ENCODE results near the gene MRAP. TPM values are rescaled to one million over a fixed set of nuclear protein-coding genes. Genes with fewer than 3 reads are reported as not detected.
"Not testable (repeated sequence)": the region's sequence is repeated elsewhere in the genome, so short reads cannot be mapped to it uniquely, and the experiment has no call there.

Gene MRAP
- polyA plus RNA-seq, 5 donors = 0.21 to 0.34 TPM; not detected in 3

DNA sequence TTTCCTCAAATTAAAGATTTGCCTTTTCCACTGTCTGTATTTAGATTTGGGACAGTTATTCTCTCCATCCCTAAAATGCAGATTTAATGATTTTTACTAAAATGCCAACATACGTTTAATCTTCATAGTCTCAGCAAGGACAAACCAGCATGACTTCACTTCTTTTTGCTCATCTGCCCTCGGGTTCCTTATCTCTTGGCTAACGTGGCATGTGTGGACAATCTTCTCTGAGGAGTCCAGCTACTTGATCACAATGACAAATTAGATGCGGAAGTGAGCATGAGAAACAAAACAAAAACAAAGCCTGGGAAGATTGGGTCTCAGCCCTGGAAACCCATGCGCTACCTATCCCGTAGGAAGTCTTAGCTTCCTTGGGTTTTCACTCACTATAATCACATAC is 1.0 kb downstream of the MRAP start:
- DNase-seq = no peak

DNA sequence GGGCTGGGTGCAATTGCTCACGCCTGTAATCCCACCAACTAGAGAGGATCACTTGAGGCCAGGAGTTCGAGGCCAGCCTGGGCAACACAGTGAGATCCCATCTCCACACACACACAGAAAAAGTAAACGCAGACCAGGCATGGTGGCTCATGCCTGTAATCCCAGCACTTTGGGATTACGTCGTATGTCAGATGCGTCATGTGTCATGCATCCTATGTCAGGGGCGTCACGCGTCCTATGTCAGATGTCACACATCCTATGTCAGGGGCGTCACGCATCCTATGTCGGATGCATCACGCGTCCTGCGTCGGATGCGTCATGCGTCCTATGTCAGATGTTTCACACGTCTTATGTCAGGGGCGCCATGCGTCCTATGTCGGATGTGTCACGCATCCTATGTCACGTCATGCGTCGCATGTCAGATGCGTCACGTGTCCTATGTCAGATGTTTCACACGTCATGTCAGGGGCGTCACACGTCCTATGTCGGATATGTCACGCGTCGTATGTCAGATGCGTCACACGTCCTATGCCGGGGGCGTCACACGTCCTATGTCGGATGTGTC is 1.5 kb downstream of the MRAP start:
- no peak for DNase-seq

DNA sequence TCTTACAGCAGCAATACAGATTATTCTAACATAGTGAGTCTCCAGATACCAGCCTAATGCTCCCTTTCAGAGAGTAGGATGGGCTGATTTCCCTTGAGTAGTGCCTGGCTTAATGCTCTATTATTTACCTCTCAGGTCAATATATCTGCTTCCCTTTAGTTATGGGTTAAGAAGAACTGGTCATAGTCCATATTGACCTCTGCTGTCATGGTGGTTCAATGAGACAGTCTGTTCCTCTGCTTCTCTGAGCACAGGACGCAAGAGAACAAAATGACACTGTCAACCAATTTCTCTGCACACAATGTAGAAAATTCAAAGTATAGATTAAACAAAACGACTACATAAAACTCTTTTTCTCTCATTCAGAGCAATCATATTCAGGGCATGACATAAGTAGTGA is 2.9 kb downstream of the MRAP start:
- no peak for DNase-seq

DNA sequence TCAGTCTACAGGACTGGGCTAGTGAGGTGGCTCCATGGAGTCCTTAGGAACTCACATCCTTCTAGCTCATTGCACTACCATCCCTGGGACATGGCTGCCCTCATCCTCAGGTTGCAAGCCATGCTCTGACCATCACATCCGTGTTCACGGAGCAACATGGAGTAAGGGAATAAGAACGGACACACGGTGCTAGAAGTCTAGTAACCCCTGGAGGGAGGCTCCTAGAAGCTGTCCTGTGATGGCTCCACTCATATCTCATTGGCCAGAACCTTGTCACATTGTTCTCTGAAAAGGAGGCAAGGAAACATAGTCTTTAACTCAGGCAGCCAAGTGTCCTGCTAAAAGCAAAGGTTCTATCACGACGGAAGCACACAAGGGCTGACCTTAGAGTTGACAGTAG is 3.9 kb downstream of the MRAP start:
- no peak for DNase-seq

DNA sequence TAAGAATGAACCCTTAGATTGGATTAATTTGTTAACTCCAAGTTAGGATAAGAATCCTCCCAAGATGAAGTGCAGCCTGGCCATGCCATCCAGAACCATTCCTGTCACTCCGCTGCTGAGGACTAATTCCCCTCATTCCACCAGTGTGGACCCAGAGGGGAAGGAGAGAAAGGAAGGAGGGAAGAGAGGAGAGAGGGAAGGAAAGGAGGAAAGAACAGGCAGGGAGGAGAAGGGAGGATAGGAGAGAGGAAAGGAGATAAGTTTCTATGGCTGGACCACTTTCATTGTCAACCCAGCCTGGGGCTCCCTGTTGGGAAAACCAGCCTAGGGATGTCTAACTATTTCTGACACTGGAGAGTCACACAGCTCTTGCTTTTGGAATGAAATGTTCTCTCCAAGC is 4.7 kb downstream of the MRAP start:
- DNase-seq = no peak

DNA sequence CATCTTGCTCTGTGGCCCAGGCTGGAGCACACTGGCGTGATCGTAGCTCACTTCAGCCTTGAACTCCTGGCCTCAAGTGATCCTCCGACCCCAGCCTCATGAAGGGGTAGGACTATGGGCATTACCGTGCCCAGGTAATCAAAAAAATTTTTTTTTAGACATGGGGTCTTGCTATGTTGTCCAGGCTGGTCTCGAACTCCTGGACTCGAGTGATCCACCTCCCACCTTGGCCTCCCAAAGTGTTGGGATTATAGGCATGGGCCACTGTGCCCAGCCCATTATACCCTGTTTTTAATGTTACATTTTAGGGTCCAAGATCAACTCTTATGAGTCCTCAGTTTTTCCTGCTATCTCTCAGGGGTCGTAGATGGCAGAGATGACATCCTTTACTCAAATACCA is 6.3 kb downstream of the MRAP start:
- DNase-seq = no peak

DNA sequence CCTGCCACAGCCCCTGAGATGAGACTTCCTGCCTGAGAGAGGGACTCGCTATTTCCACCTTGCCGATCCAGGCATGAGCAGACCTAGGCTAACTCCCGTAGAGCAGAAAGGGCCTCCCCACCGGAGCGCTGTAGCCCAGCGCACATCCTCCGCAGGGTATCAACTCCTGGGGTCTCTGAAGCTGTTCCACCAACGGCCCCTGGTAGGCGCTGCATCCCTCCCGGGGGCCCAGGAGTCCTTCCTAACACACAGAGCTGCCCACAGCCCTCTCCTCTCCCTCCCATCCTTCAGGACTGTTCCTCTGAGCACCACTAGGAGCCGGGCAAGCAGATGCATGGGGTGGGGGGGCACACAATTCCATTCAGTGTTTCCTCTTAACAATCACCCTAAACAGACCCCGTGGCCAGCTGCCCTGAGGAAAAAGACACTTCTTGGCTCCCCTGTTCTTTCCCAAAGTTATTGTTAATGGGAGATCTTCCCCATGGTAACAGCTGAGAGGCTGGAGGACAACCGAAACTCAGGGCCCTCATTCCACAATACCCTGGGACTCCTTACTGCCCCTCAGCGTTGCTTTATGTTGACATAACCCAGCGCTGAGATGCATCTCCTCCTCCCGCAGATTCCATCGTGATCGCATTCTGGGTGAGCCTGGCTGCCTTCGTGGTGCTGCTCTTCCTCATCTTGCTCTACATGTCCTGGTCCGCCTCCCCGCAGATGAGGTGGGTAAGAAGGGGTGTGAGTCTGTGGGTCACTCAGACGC is 7.5 kb downstream of the MRAP start:
- DNase-seq = no peak

DNA sequence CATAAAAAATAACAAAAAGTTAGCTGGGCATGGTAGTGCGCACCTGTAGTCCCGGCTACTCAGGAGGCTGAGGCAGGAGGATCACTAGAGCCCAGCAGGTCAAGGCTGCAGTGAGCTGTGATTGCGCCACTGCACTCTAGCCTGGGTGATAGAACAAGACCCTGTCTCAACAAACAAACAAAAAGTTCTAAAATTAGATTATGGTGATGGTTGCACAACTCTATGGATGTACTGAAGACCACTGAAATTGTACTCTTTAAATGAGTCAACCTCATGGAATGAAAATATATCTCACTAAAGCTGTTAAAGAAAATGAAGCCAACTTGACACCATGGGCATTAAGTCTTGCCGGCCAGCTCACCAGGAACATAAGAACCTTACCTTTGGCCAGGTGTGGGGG is 9.1 kb downstream of the MRAP start:
- no peak for DNase-seq

DNA sequence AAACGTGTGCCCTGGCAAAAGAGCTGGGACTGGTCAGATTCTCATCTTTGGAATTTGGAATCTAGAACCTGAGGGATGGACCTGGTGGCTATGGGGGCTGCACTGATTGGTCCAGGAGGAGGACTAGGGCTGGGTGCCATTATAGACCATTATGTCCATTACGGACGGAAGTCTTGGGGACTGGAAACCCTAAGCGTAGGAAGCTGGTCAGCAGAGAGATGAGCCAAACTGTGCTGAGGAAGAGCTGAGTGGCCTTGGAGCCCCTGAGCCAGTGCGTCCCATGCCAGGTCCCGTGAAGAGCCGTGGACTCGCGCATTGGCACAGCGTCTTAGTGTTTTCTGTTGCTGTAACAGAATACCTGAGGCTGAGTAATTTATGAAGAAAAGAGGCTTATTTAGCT is 10.0 kb downstream of the MRAP start:
- DNase-seq = no peak

DNA sequence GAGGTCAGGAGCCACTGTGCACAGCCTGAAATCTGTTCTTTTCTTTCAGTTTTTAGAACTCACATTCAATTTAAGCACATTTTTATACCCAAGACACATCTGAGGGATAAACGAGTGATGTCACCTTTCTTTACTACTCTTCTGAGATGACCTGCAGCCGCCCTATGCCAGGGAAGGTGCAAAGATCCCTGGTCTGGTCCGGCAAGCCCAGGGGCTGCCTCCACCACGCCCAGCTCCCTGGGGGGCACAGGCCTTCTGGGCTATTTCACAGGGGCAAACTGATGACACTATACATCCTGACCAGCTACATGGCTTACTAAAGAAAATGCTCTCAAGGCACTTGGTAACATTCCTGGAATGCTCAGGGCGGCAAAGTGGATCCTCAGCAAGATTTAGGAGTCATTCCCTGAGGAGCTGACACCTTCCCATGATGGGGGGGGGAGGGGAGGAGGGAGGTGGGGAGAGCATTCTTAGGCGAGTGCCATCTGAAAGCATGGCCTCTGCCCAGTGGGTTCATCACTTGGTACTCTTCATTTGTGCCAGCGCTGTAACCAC is 11.3 kb downstream of the MRAP start:
- DNase-seq = no peak

DNA sequence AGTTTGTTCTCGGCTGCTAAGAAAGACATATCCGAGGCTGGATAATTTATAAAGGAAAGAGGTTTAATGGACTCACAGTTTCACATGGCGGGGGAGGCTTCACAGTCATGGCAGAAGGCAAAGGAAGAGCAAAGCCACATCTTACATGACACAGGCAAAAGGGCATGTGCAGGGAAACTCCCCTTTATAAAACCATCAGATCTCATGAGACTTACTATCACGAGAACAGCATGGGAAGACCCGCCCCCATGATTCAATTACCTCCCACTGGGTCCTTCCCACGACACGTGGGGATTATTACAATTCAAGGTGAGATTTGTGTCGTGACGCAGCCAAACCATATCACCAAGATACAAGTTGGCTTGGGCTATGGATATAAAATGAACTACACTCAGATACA is 12.3 kb downstream of the MRAP start:
- DNase-seq = not testable (repeated sequence)

DNA sequence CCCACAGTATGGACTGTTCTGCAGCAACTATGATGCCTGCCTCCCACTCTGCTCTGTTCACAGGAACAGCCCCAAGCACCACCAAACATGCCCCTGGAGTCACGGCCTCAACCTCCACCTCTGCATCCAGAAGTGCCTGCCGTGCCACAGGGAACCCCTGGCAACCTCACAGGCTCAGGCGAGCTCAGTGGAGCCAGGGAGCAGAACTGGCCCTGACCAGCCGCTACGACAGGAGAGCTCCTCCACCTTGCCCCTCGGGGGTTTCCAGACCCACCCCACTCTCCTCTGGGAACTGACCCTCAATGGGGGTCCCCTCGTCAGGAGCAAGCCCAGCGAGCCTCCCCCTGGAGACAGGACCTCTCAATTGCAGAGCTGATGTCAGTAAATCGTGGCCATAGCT is 13.0 kb downstream of the MRAP start:
- no peak for DNase-seq

DNA sequence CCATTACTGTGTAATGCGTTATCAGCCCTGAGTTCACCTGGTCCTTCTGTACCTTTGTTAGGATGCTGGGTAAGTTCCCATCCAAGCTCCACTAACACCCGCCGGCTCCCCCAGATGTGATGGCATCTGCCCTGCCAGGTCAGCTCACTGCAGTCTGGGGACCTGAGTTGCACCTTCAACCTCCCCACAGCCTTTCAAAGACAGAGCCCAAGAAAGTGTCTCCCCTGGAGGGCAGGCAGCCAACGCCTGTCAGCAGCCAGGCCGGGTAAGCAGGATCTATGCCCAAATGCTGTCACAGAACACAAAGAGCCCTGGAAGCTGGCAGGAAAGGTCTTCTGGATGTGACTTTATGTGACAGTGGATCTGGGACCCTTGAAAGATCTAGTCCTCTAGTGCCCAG is 13.7 kb downstream of the MRAP start:
- no peak for DNase-seq

DNA sequence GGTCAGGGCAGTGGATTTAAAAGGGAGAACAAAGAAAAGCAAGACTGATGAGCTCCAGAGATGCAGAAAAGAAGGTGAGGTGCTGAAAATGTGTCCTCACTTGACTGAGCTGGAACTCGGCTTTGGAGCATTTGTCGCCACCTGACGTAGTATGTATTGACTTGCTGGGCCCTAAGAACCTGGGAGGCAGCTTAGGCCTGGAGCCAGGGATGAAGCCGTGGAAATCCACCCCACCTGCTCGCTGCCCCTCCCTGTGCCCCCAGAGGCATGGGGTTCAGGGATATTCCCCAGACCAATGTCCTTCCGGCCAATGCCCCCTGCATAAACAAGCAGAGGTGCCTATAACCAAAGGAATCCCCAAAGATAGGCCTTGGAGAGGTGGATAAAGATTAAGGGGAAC is 14.3 kb downstream of the MRAP start:
- no peak for DNase-seq

DNA sequence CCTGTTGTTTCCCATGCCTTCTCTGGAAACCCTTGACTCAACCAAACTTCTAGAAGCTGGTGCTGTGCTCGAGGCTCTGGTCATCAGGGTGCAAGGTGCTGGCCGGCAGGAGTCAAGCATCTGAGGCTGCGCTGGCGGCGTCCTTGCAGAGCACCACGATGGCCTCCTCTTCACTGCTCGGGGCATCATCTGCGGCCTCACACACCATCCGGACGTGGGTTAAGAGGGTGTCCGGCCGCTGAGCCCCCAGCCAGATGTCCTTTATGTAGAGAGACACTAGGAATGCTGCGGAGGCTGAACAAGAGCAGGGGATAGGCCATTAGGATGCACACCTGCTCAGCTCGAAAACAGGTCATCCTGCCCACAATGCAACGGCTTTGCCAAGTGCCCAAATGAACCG is 16.2 kb downstream of the MRAP start:
- no peak for DNase-seq

DNA sequence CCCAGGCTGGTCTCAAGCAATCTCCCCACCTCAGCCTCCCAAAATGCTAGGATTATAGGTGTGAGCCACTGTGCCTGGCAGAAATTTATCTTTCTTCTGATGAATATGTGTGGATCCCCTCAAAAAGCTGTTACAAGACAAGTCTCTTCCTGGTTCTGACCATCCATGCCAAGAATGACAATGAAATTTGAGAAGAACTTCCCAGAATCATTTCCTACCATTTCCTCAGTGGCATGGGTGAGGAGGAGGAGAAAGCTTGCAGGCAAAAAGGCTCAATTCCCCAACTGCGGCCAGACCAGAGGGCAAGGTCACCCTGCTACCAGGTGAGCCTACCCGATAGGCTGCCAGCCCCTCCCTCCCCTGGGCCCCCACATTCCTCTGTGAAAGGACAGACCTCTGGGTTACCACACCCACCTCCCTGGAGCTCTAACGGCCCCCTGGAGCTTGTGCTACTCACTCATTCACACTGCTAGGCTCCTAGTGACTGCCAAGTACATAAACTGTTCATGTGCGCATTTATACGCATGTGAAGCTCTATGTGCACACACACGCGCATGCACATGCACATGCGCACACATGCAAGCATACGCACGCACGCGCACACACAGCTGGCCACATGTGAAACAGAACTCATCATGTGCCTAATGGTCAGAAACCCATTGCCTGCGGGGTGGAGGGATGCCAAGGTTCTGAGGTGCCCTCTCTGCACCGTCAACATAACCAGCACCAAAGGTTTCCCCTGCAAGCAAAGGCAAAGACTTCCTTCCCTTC is 17.0 kb downstream of the MRAP start:
- DNase-seq = no peak

DNA sequence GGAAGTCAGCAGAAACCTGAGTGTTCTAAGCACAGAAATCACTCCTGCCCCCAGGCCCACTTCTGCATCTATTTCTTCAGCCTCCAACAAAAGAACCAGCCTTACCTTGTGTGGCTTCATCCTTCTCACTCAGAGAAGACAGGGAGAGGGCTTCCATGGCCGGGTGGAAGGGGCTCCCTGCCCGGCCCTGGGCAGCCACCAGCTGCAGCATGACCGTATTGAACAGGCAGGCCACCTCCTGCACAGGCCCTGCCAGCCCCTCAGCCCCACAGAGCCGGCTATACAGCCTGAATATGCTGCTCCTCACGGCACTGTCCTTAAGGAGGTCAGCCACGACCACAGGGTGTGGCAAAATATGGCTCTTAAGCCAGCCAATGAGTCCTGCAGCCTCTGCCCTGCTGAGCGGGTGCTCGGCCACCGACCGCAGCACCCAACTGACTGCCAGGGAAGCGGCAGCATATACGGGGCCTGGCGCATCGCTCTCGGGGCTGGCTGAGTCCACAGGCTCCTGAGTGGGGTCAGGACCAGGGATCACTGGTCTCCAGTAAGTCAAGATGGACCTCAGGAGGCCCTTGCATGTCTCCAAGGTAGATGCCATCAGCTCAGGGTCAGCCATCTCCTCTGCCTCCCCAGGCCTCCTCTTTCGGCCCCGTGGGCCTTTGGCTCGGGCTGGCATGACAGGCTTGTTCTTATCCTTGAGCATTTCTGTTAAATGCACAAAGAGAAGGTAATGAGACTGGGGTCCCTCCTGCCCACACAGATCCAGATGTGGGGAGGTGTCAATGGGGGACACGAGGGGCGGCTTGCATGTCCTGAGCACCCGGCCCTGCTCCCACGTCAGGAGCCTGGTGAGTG is 17.9 kb downstream of the MRAP start:
- no peak for DNase-seq

DNA sequence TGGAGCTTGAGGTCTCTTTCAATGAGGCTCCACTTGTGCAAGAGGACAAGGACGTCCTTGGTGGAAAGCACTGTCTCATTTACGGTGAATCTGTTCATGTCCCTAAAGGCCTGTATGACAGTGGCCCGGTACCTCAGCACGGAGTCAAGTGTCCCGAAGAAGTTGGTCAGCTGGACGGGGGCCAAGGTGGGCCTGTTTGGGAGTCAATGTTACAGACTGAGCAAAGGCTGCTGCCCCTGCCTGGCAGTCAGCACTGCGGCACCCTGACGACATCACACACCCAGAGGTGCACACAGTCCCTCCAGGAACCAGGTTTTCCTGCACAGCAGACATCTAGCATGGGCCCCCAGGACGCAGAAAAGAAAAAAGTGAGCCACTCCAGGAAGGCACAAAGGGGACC is 19.1 kb downstream of the MRAP start:
- DNase-seq = no peak

DNA sequence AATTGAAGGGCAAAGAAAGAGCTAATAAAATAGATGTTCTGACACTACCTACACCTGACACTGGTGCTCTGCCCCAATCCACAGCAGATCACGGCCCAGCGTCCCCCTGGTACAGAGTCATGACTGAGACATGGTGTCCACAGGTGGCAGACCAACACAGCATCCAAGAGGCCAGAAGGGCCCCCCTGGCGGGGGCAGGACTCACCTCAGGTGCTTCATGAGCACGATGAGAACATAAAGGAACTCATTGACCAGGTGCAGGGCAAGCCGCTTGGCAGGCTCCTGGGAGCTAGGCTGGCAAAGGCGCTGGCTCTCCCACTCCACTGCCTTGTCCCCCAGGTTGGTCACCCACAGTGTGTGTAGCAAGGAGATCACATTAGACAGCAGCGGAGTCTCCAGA is 20.4 kb downstream of the MRAP start:
- DNase-seq = no peak

DNA sequence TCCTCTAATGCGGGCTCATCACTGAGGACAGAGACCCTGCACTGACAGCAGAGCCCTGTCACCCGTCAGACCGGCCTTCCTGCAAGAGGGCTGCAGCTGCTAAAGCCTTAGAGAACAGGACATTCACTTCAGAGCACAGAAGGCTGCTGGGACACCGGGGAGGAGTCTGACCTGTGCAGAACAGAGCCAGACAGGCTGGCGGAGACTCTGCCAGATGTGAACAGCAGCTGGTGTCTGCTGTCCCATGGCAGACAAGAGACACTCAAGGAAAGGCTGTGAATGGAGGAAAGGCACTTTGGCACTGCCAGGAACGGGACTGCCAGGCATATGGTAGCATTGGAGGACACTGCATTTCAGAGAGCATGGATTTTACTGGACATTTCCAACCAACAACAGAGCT is 21.4 kb downstream of the MRAP start:
- DNase-seq = no peak

DNA sequence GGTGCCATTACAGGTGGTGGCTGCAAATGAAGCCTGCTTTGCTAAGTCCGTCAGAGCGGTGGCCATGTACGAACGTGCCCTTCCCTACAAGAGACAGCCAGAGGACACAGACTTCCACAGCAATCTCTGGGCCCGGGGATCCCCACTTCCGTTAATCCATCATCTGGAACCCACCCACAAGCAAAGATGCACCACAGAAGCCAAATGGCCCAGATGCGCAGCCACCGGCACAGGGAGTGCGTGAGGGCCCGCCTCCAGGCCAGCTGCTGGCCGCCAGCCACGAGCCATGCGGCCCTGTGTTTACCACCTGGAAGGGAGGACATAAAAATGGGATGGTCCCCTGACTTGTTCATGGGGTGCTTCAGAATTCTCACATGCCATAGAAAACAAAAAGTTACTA is 22.1 kb downstream of the MRAP start:
- DNase-seq = no peak

DNA sequence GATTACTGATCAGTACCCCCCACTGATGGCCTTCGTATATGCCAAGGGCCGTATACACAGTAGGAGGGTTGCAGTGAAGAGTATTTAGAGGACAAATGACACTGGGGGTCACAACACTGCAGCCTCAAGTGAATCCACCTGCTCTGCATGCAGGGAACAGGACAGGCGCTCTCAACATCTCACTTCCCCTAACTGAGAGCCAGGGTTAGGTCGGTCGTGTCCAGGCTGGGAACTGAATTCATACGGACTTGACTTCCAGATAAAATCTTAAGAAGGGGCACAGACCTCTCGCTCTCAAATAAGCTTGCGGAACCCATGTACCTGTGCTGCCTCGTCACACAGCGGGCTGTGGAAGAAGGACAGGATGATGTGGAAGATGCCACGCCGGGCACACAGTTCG is 22.8 kb downstream of the MRAP start:
- no peak for DNase-seq

Data from right lung (tissue), 5 donors.